ENCODE results near the gene MYL4.

The MYL4 gene

GRCh38 chr17:47238321-47239010, 29.3 kb downstream of the MYL4 start:
- FAIRE-seq (no peak), DNase-seq (ENCODE audit: insufficient read length) (no peak)
- TF ChIP-seq POLR2A (IDR thresholded peaks at IDR 0.05; ENCODE audit: low read depth, low read length) (no peak), TAF1 (IDR thresholded peaks at IDR 0.05; ENCODE audit: borderline replicate concordance, low read depth, low read length) (no peak), POLR2AphosphoS5 (IDR thresholded peaks at IDR 0.05; ENCODE audit: low read depth, low read length) (no peak)

DNA sequence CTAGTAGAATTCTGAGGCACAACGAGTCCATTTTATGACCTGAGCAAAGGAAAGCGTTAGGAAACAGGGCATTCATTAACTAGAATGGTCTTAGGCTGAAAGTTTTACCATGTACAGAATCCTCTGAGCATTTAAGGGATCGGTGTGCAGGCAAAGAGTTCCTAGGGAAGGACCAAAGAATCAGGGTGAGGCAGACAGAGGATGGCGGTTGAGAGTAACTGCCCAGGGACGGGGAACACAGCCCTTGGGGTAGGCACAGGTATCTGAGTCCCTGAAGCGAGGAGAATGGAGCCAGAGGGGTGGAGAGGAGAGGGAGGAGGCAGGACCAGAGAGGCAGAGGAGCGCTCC, 30.4 kb downstream of the MYL4 start:
- no peak for FAIRE-seq

DNA sequence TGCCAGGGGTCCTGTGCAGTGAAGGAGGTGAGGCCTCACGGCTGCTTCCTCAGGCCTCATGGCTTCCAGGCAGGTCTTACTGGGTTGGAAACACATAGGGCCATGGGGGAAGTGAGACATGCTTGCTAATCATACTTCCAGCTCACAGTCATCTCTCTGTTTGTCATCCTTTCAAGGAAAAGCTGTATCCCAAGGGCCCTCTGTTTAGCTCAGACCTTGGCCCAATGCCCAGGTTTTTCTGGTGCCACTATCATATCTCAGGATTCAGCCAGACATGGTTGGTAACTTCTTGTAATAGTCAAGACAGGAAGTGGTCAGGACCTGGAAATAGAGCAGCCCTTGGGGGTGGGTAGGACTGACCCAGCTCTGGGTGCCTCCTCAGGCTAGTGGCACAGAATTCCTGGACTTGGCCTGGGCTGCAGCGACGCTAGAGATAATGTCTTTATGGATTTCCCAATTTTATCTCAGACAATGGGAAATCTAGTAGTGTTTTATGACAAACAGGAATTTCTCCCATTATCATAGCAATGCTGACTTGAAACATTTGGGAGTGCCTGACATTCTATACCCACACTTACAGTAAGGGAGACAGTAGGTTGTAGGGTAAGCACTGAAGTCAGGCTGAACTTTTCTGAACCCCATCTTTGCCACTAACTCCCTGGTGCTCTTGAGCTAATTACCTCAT, 31.0 kb downstream of the MYL4 start:
- DNase-seq (ENCODE audit: insufficient read length): no peak
- FAIRE-seq: no peak
- TF ChIP-seq POLR2AphosphoS5 (IDR thresholded peaks at IDR 0.05; ENCODE audit: low read depth, low read length): no peak

More for the DNA sequence above, 30.4 kb downstream of the MYL4 start:
- TF ChIP-seq POLR2AphosphoS5 (IDR thresholded peaks at IDR 0.05; ENCODE audit: low read depth, low read length): no peak
- TF ChIP-seq POLR2A (IDR thresholded peaks at IDR 0.05; ENCODE audit: low read depth, low read length): no peak
- TF ChIP-seq TAF1 (IDR thresholded peaks at IDR 0.05; ENCODE audit: borderline replicate concordance, low read depth, low read length): no peak
- DNase-seq (ENCODE audit: insufficient read length): no peak

GRCh38 chr17:47240806-47241205, 31.7 kb downstream of the MYL4 start:
- FAIRE-seq (no peak), DNase-seq (ENCODE audit: insufficient read length) (no peak)
- TF ChIP-seq TAF1 (IDR thresholded peaks at IDR 0.05; ENCODE audit: borderline replicate concordance, low read depth, low read length): no peak
- TF ChIP-seq POLR2AphosphoS5 (IDR thresholded peaks at IDR 0.05; ENCODE audit: low read depth, low read length): no peak
- no peak for TF ChIP-seq POLR2A (IDR thresholded peaks at IDR 0.05; ENCODE audit: low read depth, low read length)

- no peak for FAIRE-seq
- TF ChIP-seq POLR2AphosphoS5 (IDR thresholded peaks at IDR 0.05; ENCODE audit: low read depth, low read length) (no peak), TAF1 (IDR thresholded peaks at IDR 0.05; ENCODE audit: borderline replicate concordance, low read depth, low read length) (no peak), POLR2A (IDR thresholded peaks at IDR 0.05; ENCODE audit: low read depth, low read length) (no peak)
- DNase-seq (ENCODE audit: insufficient read length): no peak
Measured at GRCh38 chr17:47242648-47243047, 33.5 kb downstream of the MYL4 start.

- FAIRE-seq (no peak), DNase-seq (ENCODE audit: insufficient read length) (no peak)
- TF ChIP-seq POLR2AphosphoS5 (IDR thresholded peaks at IDR 0.05; ENCODE audit: low read depth, low read length) (no peak), POLR2A (IDR thresholded peaks at IDR 0.05; ENCODE audit: low read depth, low read length) (no peak), TAF1 (IDR thresholded peaks at IDR 0.05; ENCODE audit: borderline replicate concordance, low read depth, low read length) (no peak)
Measured at GRCh38 chr17:47243737-47244598, 34.8 kb downstream of the MYL4 start.

DNA sequence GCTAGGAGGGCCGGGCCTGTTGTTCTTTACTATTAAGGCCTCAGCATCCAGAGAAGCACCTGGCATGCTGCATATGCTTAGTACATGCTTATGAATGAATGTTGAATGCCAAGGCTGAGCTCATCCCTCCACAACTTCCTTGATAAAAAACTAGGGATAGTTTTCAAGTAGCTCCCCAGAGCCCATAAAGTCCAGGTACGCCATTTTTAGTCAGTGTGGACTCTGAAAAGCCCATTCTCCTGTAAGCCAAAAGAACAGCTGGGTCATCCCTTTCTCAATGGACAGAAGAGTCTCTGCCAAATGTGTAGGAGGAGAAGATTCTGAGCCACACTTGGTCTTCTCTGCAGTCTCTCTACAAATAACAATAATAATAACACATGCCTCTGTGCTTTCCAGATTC, 35.5 kb downstream of the MYL4 start:
- FAIRE-seq: no peak
- TF ChIP-seq POLR2A (IDR thresholded peaks at IDR 0.05; ENCODE audit: low read depth, low read length) (no peak), POLR2AphosphoS5 (IDR thresholded peaks at IDR 0.05; ENCODE audit: low read depth, low read length) (no peak), TAF1 (IDR thresholded peaks at IDR 0.05; ENCODE audit: borderline replicate concordance, low read depth, low read length) (no peak)
- no peak for DNase-seq (ENCODE audit: insufficient read length)

- DNase-seq (ENCODE audit: insufficient read length): no peak
- no peak for TF ChIP-seq TAF1 (IDR thresholded peaks at IDR 0.05; ENCODE audit: borderline replicate concordance, low read depth, low read length)
- no peak for TF ChIP-seq POLR2AphosphoS5 (IDR thresholded peaks at IDR 0.05; ENCODE audit: low read depth, low read length)
- no peak for TF ChIP-seq POLR2A (IDR thresholded peaks at IDR 0.05; ENCODE audit: low read depth, low read length)
- no peak for FAIRE-seq
Measured at GRCh38 chr17:47246120-47246519, 37.0 kb downstream of the MYL4 start.

DNA sequence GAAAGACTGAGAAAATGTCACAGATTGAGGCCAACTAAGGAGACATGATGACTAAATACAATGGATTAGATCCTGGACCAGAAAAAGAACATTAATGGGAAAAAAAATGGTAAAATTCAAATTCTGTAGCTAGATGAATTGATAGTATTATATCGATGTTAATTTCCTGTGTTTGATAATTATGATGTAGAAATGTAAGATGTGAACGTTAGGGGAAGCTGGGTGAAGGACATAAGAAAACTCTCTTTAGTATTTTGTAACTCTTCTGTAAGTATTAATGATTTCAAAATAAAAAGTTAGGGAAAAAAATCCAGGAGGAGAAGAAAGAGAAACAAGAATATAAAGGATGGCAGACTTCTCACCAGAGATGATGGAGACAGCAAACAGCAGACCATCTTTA, 41.7 kb downstream of the MYL4 start:
- TF ChIP-seq TAF1 (IDR thresholded peaks at IDR 0.05; ENCODE audit: borderline replicate concordance, low read depth, low read length) (no peak), POLR2AphosphoS5 (IDR thresholded peaks at IDR 0.05; ENCODE audit: low read depth, low read length) (no peak), POLR2A (IDR thresholded peaks at IDR 0.05; ENCODE audit: low read depth, low read length) (no peak)
- DNase-seq (ENCODE audit: insufficient read length) (no peak), FAIRE-seq (no peak)

DNA sequence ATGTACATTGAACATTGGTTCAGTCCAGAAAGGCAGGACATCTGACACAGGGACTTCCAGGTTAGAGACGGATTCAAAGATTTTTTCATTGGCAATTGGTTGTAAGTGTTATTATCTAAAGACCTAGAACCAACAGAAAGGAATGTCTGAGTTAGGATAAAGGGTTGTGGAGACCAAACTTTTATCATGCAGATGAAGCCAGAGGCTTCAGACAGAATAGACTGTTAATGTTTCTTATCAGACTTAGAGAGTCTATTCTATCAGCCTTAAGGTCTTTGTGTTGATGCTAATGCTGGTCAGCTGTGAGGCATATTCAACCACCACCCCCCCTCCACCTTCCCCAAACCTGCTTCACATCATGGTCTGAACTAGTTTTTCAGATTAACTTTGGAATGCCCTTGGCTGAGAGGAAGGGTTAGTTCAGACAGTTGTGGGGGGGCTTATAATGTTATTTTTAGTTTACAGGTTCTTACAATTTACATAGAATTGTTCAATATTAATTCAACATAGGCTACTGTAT, 42.3 kb downstream of the MYL4 start:
- FAIRE-seq (no peak), DNase-seq (ENCODE audit: insufficient read length) (no peak)
- TF ChIP-seq POLR2A (IDR thresholded peaks at IDR 0.05; ENCODE audit: low read depth, low read length) (no peak), POLR2AphosphoS5 (IDR thresholded peaks at IDR 0.05; ENCODE audit: low read depth, low read length) (no peak), TAF1 (IDR thresholded peaks at IDR 0.05; ENCODE audit: borderline replicate concordance, low read depth, low read length) (no peak)

DNA sequence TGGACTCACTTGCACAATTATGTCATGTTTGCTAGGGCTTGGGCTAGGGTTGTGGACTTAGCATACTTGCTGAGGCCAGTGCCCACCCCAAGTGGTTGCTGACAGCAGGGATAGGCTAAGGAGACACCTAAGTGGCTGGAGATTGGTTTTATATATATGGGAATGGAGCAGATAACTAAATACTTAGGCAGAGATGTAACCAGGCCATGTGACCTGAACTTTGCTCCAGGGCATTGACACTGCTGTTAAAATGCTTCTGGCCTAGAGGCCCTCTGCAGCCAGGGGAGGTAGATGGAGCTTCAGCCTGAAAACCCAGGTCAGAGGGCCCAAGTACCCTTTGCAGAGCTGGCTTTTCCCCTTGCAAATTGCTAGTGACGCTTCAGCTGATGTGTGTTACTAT, 43.1 kb downstream of the MYL4 start:
- FAIRE-seq (no peak), DNase-seq (ENCODE audit: insufficient read length) (no peak)
- no peak for TF ChIP-seq TAF1 (IDR thresholded peaks at IDR 0.05; ENCODE audit: borderline replicate concordance, low read depth, low read length)
- no peak for TF ChIP-seq POLR2A (IDR thresholded peaks at IDR 0.05; ENCODE audit: low read depth, low read length)
- no peak for TF ChIP-seq POLR2AphosphoS5 (IDR thresholded peaks at IDR 0.05; ENCODE audit: low read depth, low read length)

Data from GM12892 (cell line).